Activated CD4-positive, alpha-beta T cell treated with anti-CD3 and anti-CD28 coated beads for 36 hours (primary cell): Measurements from ENCODE around the gene KRTAP4-5. TPM values are rescaled to one million over a fixed set of nuclear protein-coding genes. Genes with fewer than 3 reads are reported as not detected.
A peak's percentile ranks its signal among the peaks of the same experiment; 100 is the strongest.
"Not testable (repeated sequence)": the region's sequence is repeated elsewhere in the genome, so short reads cannot be mapped to it uniquely, and the experiment has no call there.

Experiments used
- ATAC-seq: fragments of 200-7000 bp; cut with Tn5 transposase; one replicate; pipeline ENCODE4 v1.10.0; 2021; ENCODE audit warnings: mild to moderate bottlenecking, moderate library complexity
- CTCF ChIA-PET: fragments of 350-600 bp; sonication (Branson Sonifier 250); formaldehyde crosslinking; loops from one replicate; lab custom pipeline; 2021; ENCODE audit warnings: antibody characterized with exemption; lab: Charles Lee
- POLR2A ChIA-PET: fragments of 350-600 bp; sonication (Branson Sonifier 250); formaldehyde crosslinking; loops from one replicate; lab custom pipeline; 2021; ENCODE audit warnings: antibody characterized with exemption, inconsistent platforms; lab: Charles Lee
- DNase-seq: peaks from one replicate; pipeline ENCODE4 v3.0.0-alpha.2; 2020
- H3K27ac Mint-ChIP-seq: one replicate; pipeline ENCODE4 v1.8.0; 2021; ENCODE audit warnings: mixed read lengths
- H3K27me3 Mint-ChIP-seq: one replicate; pipeline ENCODE4 v1.8.0; 2021; ENCODE audit warnings: mixed read lengths
- H3K36me3 Mint-ChIP-seq: one replicate; pipeline ENCODE4 v1.8.0; 2021; ENCODE audit warnings: low read depth, mixed read lengths
- H3K4me1 Mint-ChIP-seq: one replicate; pipeline ENCODE4 v1.8.0; 2021; ENCODE audit warnings: mixed read lengths
- H3K4me3 Mint-ChIP-seq: one replicate; pipeline ENCODE4 v1.8.0; 2021; ENCODE audit warnings: mild to moderate bottlenecking, moderate library complexity, mixed read lengths
- H3K9me3 Mint-ChIP-seq: one replicate; pipeline ENCODE4 v1.8.0; 2021; ENCODE audit warnings: low read depth, mixed read lengths
- intact Hi-C, 2 experiments: fragments of 100-400 bp; cut with DNase I in 1 of 2; cut with micrococcal nuclease in 1 of 2; formaldehyde crosslinking; loops; one replicate each; pipeline versions ENCODE4 v1.14.2 to v1.15.1; 2022 to 2024; cut with DNase I, micrococcal nuclease
- total RNA-seq, 2 experiments: library from RNA; stranded (reverse); gene quantifications; one replicate each; pipeline ENCODE4 v1.2.3, GENCODE V29; 2021

The KRTAP4-5 gene
- total RNA-seq, 2 experiments from 2014 or later: not detected

DNA sequence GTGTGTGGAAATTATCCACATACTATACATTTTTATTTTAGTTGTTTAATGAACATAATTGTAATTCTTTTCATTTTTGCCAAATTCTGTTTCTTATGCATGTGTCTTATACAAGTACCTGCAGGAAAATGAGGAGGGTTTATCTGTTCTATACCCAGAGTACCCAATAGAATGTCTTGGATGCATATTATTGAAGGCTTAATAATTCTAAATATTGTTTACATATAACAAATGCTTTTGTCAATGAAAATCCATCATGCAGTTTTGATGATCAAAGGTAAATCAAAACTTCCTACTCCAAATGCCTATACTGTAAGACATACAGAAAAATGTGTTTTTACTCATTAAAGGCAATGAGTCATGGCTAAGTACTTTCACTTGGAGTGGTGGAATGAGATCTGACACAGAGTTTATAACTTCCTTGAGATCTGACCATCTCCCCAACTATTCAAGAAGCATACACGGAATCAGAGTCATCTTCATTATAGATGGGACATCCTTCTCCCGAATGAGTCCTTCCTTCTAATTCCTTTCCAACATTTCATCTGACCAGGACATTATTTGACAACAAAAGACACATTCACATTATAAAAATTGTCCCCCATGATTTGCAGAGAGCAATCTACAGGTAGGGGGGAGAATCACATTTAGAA, 45.1 kb downstream of the KRTAP4-5 start:
- H3K27me3 Mint-ChIP-seq, H3K4me3 Mint-ChIP-seq, H3K9me3 Mint-ChIP-seq, intact Hi-C loops, H3K36me3 Mint-ChIP-seq, CTCF ChIA-PET, POLR2A ChIA-PET, DNase-seq, H3K27ac Mint-ChIP-seq: not testable (repeated sequence)
- peaks cover 14% of the 10 kb centered on the region for H3K4me1 Mint-ChIP-seq
- ATAC-seq: peak; percentile 76

DNA sequence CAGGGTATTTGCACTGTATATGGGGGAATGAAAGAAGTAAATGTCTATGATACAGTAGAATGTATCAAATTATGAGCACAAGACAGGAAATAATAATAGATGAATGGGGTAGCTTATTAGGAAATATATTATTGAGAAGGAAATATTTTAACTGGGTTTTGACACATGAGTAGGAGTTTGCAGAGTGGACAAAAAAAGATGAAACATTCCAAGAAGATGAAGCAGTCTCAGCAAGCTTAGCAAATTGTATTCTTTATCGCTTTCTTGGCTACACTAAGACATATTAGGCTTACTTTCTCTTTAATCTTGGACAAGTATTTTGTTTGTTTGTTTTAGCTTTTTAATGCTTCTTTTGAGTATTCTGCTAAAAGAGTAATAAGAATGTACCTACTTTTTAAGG, 45.7 kb downstream of the KRTAP4-5 start:
- no peak for DNase-seq
- Mint-ChIP-seq H3K4me1 (peaks cover 14% of the 10 kb centered on the region), H3K4me3 (no peak overlapping the region), H3K36me3 (no peaks in the 10 kb centered on the region), H3K9me3 (no peaks in the 10 kb centered on the region), H3K27me3 (peaks cover 5% of the 10 kb centered on the region), H3K27ac (no peak overlapping the region)
- no peak for ATAC-seq
- ChIA-PET CTCF (interaction anchor here (0.6 kb wide), 1 partner anchor 167 kb away, joined by 3 read pairs; no protein-coding TSS in a partner anchor), POLR2A (no interaction called here)
- intact Hi-C loops: no loop called here

DNA sequence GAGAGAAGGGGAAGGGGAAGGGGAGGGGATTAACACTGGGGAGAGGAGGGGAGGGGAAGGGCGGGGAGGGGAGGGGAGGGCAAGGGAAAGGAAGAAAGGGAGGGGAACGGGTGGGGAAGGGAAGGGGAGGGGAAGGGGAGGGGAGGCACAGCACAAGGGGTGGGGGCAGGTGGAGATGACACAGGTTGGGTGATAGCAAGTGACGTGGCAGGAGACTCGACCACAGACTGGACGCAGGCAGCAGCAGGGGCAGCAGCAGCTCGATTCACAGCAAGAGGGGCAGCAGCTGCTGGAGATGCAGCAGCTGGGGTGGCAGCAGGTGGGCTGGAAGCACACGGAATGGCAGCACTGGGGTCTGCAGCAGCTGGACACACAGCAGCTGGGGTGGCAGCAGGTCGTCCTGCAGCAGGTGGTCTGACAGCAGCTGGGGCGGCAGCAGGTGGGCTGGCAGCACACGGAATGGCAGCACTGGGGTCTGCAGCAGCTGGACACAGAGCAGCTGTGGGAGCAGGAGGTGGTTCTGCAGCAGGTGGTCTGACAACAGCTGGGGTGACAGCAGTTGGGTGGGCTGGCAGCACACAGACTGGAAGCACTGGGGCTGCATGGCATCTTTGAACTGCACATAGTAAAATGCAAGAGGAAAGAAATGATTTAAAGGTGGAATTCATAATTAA, 47.9 kb downstream of the KRTAP4-5 start, which contains the start of gene KRTAP4-16:
Gene KRTAP4-16, minus strand, starts transcription at position 624 of the 674 bp plus-strand sequence. Its CDS starts 0 bp downstream, at position 624.
- POLR2A ChIA-PET: no interaction called here

DNA sequence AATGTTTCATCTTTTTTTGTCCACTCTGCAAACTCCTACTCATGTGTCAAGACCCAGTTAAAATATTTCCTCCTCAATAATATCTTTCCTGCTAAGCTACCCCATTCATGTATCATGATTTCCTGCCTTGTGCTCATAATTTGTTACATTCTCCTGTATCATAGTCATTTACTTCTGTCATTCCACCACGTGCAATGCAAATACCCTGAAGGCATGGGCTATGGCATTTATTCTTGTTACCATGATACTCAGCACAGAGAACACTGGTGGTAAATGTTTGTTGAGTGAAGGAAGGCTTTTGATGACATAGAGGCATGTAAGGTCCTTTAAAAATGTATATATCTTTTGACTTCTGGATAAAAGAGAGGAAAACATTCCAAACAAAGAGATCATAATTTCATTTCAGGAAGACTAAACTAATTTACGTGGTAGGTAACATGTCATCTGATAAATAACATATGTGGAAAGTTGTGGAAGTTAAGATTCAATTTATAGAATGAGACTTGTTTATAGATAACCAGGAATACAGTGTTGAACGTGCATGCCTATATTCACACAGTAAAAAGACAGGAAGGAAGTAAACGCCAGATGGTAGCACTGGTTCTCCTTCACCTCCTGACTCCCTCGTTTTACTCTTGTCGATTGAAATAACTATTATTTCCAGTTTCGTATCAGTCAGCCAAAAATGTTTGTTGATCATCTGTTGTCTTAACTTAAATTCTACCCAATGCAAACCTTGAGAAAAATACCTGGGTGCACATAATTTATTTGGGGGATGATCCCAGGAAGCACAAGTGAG, 49.7 kb downstream of the KRTAP4-5 start:
- DNase-seq, H3K9me3 Mint-ChIP-seq, H3K4me3 Mint-ChIP-seq, H3K27me3 Mint-ChIP-seq, ATAC-seq, CTCF ChIA-PET, POLR2A ChIA-PET, H3K4me1 Mint-ChIP-seq, H3K27ac Mint-ChIP-seq, H3K36me3 Mint-ChIP-seq, intact Hi-C loops: not testable (repeated sequence)

More for the DNA sequence above, 47.9 kb downstream of the KRTAP4-5 start, which contains the start of gene KRTAP4-16:
- no peaks in the 10 kb centered on the region for H3K36me3 Mint-ChIP-seq
- ATAC-seq (no peak), DNase-seq (no peak)
- CTCF ChIA-PET: no interaction called here
- intact Hi-C loops: no loop called here
- no peaks in the 10 kb centered on the region for H3K9me3 Mint-ChIP-seq
- H3K4me3 Mint-ChIP-seq: no peak within 1 kb of the TSS
- peaks cover 8% of the 10 kb centered on the region for H3K4me1 Mint-ChIP-seq
- H3K27ac Mint-ChIP-seq: no peak within 1 kb of the TSS
- peaks cover 6% of the 10 kb centered on the region for H3K27me3 Mint-ChIP-seq

Other genes with a start within 250 kb of the KRTAP4-5 start
- gene KRT23, start 212.2 kb downstream of the KRTAP4-5 start, total RNA-seq: not detected
- gene KRT39, start 182.9 kb downstream of the KRTAP4-5 start, total RNA-seq: not detected
- not detected for gene KRT40, start 165.5 kb downstream of the KRTAP4-5 start, total RNA-seq
- gene KRTAP3-3, start 155.7 kb downstream of the KRTAP4-5 start, total RNA-seq: not detected
- not detected for gene KRTAP3-2, start 149.9 kb downstream of the KRTAP4-5 start, total RNA-seq
- gene KRTAP3-1, start 140.7 kb downstream of the KRTAP4-5 start, total RNA-seq: not detected
- gene KRTAP1-5, start 122.6 kb downstream of the KRTAP4-5 start, total RNA-seq: not detected
- not detected for gene KRTAP1-4, start 119.6 kb downstream of the KRTAP4-5 start, total RNA-seq
- gene KRTAP1-3, start 115.0 kb downstream of the KRTAP4-5 start, total RNA-seq: not detected
- gene KRTAP1-1, start 108.4 kb downstream of the KRTAP4-5 start, total RNA-seq: not detected
- not detected for gene KRTAP2-1, start 102.5 kb downstream of the KRTAP4-5 start, total RNA-seq
- not detected for gene KRTAP2-2, start 94.6 kb downstream of the KRTAP4-5 start, total RNA-seq
- gene KRTAP2-3, start 89.7 kb downstream of the KRTAP4-5 start, total RNA-seq: not detected
- not detected for gene KRTAP2-4, start 83.9 kb downstream of the KRTAP4-5 start, total RNA-seq
- not detected for gene KRTAP4-7, start 65.7 kb downstream of the KRTAP4-5 start, total RNA-seq
- not detected for gene KRTAP4-8, start 51.7 kb downstream of the KRTAP4-5 start, total RNA-seq
- gene KRTAP4-16, start 47.6 kb downstream of the KRTAP4-5 start, total RNA-seq: not detected
- not detected for gene KRTAP4-9, start 44.4 kb downstream of the KRTAP4-5 start, total RNA-seq
- not detected for gene KRTAP4-11, start 31.5 kb downstream of the KRTAP4-5 start, total RNA-seq
- not detected for gene KRTAP4-12, start 25.6 kb downstream of the KRTAP4-5 start, total RNA-seq
- not detected for gene KRTAP4-6, start 9.3 kb downstream of the KRTAP4-5 start, total RNA-seq
- not detected for gene KRTAP4-4, start 10.9 kb upstream of the KRTAP4-5 start, total RNA-seq
- not detected for gene KRTAP4-3, start 18.4 kb upstream of the KRTAP4-5 start, total RNA-seq
- gene KRTAP4-2, start 28.4 kb upstream of the KRTAP4-5 start, total RNA-seq: not detected
- gene KRTAP4-1, start 35.1 kb upstream of the KRTAP4-5 start, total RNA-seq: not detected
- gene KRTAP9-1, start 40.1 kb upstream of the KRTAP4-5 start, total RNA-seq: not detected
- gene KRTAP9-2, start 76.8 kb upstream of the KRTAP4-5 start, total RNA-seq: not detected
- gene KRTAP9-3, start 82.6 kb upstream of the KRTAP4-5 start, total RNA-seq: not detected
- gene KRTAP9-8, start 88.2 kb upstream of the KRTAP4-5 start, total RNA-seq: not detected
- gene KRTAP9-4, start 99.9 kb upstream of the KRTAP4-5 start, total RNA-seq: not detected
- gene KRTAP9-9, start 105.6 kb upstream of the KRTAP4-5 start, total RNA-seq: not detected
- gene KRTAP9-6, start 115.6 kb upstream of the KRTAP4-5 start, total RNA-seq: not detected
- not detected for gene KRTAP9-7, start 125.9 kb upstream of the KRTAP4-5 start, total RNA-seq
- not detected for gene KRTAP29-1, start 153.0 kb upstream of the KRTAP4-5 start, total RNA-seq
- not detected for gene KRTAP16-1, start 159.5 kb upstream of the KRTAP4-5 start, total RNA-seq
- gene KRTAP17-1, start 165.9 kb upstream of the KRTAP4-5 start, total RNA-seq: not detected
- not detected for gene KRT33A, start 201.0 kb upstream of the KRTAP4-5 start, total RNA-seq
- gene KRT33B, start 220.0 kb upstream of the KRTAP4-5 start, total RNA-seq: not detected
- not detected for gene KRT34, start 232.5 kb upstream of the KRTAP4-5 start, total RNA-seq
- not detected for gene KRT31, start 247.8 kb upstream of the KRTAP4-5 start, total RNA-seq